Kidney (tissue), 14 donors: Measurements from ENCODE around the gene TRNP1. TPM values are rescaled to one million over a fixed set of nuclear protein-coding genes. Genes with fewer than 3 reads are reported as not detected.

Experiments used
- DNase-seq, 5 donors: peaks; one replicate each; pipeline ENCODE4 v3.0.0-alpha.2; 2013 to 2020
- FAIRE-seq: peaks from 2 replicates; lab custom pipeline; 2012; peaks lifted over from hg19 to GRCh38; lab: Jason Lieb, UNC
- H3K27ac ChIP-seq, 2 donors: one replicate each; pipeline ENCODE4 v1.7.0; 2013; ENCODE audit warnings: low read depth in 2 of 2, low read length in 2 of 2, inconsistent platforms in 1 of 2
- H3K27me3 ChIP-seq: one replicate; pipeline ENCODE4 v1.7.1; 2013; ENCODE audit warnings: low read length, inconsistent platforms; ENCODE audit not compliant: control insufficient read depth, insufficient read depth
- H3K36me3 ChIP-seq, 3 donors: one replicate each; pipeline versions ENCODE4 v1.7.0 to v1.7.1; 2013; ENCODE audit warnings: low read length in 3 of 3, control low read depth in 1 of 3, inconsistent platforms in 1 of 3; ENCODE audit not compliant: insufficient read depth in 3 of 3, control insufficient read depth in 2 of 3
- H3K4me1 ChIP-seq, 3 donors: one replicate each; pipeline versions ENCODE4 v1.7.0 to v1.7.1; 2013; ENCODE audit warnings: low read length in 3 of 3, inconsistent platforms in 1 of 3, low read depth in 1 of 3; ENCODE audit not compliant: control insufficient read depth in 2 of 3, insufficient read depth in 2 of 3
- H3K4me3 ChIP-seq, 3 donors: one replicate each; pipeline versions ENCODE4 v1.7.0 to v1.8.1; 2013; ENCODE audit warnings: low read length in 3 of 3, control low read depth in 1 of 3, inconsistent platforms in 1 of 3
- H3K9ac ChIP-seq, 3 donors: one replicate each; pipeline versions ENCODE4 v1.7.0 to v1.7.1; 2013; ENCODE audit warnings: low read length in 3 of 3, control low read depth in 1 of 3, inconsistent platforms in 1 of 3
- H3K9me3 ChIP-seq, 3 donors: one replicate each; pipeline versions ENCODE4 v1.7.0 to v1.7.1; 2013; ENCODE audit warnings: low read length in 3 of 3, control low read depth in 1 of 3, inconsistent platforms in 1 of 3; ENCODE audit not compliant: control insufficient read depth in 2 of 3, insufficient read depth in 1 of 3
- intact Hi-C: fragments of 100-400 bp; cut with DNase I; formaldehyde crosslinking; loops from one replicate; pipeline ENCODE4 v1.11.1; 2022
- polyA plus RNA-seq: library from polyadenylated mRNA; stranded (reverse); fragments of 350-450 nt; fragmentation: Illumina TruSeq; extraction: RNeasy Lipid Tissue Mini Kit (QIAGEN cat#74804); gene quantifications from one replicate; pipeline ENCODE4 v1.2.3, GENCODE V29; 2014; ENCODE audit warnings: low read depth, low replicate concordance; ENCODE audit not compliant: insufficient read depth
- total RNA-seq: library from RNA; stranded (reverse); fragmentation: NEBNext Ultra II Directional; extraction: Animal tissue kit (Norgen Biotek cat#: 25700); gene quantifications from one replicate; pipeline ENCODE4 v1.2.1, GENCODE V29; 2021
- TF ChIP-seq, protein P1 (sequence below): IDR thresholded peaks from 3 replicates; pipeline ENCODE4 v1.5.1; 2012; ENCODE audit warnings: mild to moderate bottlenecking, moderate library complexity, borderline replicate concordance; ENCODE audit not compliant: insufficient read depth; ENCODE audit errors: extremely low read depth
- donor health status: control.
- donor health status: control.
- donor health status: control.
- donor health status: control.
- donor health status: control.
- donor health status: DM: yes; HTN: yes; CAD: no.
- donor health status: Normal renal cell carcinoma (clear cell type).

The TRNP1 gene
- total and polyA plus RNA-seq, 2 donors from 2014 or later = 33.0 to 38.3 TPM

DNA sequence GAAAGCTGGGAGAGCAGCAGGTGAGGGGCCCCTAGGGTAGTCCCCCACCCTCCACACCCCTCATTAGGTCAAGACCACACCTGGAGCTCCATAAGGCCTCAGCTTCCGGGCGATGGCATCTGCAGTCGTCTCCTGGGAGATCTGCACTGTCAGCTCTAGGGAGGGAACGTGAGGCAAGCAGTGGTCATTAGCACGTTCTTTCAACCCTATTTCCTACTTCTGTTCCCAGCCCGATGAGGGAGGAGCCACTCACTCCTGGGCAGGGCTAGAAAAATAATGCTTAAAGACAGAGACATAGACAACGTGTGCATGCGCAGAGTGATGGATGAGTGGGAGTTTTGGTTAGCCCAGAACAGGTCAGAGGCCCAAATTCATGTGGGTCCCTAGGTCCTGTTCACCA is 42.9 kb upstream of the TRNP1 start:
- Histone ChIP-seq H3K27ac (no peak overlapping the region), H3K36me3 (peaks cover 0 to 7% (median 4%) of the 10 kb centered on the region in 3 donors), H3K4me1 (peaks cover 0 to 3% (median 0%) of the 10 kb centered on the region in 3 donors), H3K9me3 (no peaks in the 10 kb centered on the region), H3K9ac (no peak overlapping the region), H3K27me3 (no peaks in the 10 kb centered on the region), H3K4me3 (no peak overlapping the region)
- TF ChIP-seq, protein P1, sequence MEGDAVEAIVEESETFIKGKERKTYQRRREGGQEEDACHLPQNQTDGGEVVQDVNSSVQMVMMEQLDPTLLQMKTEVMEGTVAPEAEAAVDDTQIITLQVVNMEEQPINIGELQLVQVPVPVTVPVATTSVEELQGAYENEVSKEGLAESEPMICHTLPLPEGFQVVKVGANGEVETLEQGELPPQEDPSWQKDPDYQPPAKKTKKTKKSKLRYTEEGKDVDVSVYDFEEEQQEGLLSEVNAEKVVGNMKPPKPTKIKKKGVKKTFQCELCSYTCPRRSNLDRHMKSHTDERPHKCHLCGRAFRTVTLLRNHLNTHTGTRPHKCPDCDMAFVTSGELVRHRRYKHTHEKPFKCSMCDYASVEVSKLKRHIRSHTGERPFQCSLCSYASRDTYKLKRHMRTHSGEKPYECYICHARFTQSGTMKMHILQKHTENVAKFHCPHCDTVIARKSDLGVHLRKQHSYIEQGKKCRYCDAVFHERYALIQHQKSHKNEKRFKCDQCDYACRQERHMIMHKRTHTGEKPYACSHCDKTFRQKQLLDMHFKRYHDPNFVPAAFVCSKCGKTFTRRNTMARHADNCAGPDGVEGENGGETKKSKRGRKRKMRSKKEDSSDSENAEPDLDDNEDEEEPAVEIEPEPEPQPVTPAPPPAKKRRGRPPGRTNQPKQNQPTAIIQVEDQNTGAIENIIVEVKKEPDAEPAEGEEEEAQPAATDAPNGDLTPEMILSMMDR = no peak
- FAIRE-seq (no peak), DNase-seq (no peak)
- intact Hi-C loops = no loop called here

DNA sequence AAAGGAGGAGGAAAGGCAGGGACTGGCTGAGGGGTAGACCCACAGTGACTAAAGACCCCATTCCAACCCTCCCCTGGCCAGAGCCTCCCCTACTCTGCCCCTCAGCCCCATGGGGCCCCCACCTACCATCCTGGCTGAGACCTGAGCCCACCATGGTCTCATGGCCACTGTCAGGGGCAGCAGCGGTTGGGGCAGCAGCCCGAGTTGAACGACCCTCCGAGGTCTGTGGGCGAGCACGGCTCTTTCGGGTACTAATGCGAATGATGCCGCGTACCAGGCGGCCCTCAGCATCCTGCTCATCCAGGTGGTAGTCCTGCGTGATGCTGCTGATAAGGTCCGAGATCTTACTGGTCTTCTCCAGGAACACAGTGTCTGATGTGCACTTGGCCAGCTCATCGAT is 42.3 kb upstream of the TRNP1 start:
- peaks cover 0 to 1% (median 0%) of the 10 kb centered on the region in 3 donors for H3K9me3 ChIP-seq
- H3K9ac ChIP-seq = no peak overlapping the region
- TF ChIP-seq, protein P1 = no peak
- intact Hi-C loops = no loop called here
- FAIRE-seq (no peak), DNase-seq (no peak)
- peaks cover 0 to 3% (median 0%) of the 10 kb centered on the region in 3 donors for H3K36me3 ChIP-seq
- no peak overlapping the region for H3K27ac ChIP-seq
- no peaks in the 10 kb centered on the region for H3K27me3 ChIP-seq
- no peaks in the 10 kb centered on the region for H3K4me1 ChIP-seq
- no peak overlapping the region for H3K4me3 ChIP-seq

DNA sequence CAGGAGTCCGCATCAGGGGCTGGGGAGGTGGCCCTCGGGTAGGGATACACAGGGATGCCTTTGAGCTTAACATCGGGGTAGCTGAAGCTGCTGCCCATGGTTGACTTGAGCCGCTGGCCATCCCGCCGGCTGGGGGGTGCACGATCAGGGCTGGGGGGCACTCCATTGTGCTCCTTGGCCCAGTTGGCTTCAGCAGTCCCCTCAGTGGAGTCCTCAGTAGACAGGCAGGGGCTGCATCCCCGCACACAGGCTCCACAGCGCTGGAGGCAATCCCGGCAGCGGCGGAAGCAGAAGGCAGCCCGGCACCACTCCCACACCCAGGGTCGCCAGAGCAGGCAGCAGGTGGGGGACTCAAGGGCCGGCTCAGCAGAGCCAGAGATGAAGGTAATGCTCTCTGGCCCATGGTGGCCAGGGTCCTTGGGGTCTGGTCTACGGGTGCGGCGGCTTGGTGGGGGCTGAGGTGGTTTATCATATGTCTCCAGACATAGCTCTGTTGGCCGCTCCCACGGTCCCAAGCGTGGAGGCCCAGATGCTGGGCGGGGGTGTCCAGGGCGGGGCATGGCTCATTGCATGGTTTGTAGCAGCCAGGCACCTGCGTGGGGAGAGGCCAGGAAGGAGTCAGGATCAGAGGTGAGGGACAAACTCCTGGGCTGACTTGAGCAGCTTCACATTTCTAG is 41.5 kb upstream of the TRNP1 start:
- TF ChIP-seq, protein P1 = no peak
- Histone ChIP-seq H3K27ac (no peak overlapping the region), H3K27me3 (no peaks in the 10 kb centered on the region), H3K4me3 (no peak overlapping the region), H3K9me3 (peaks cover 0 to 3% (median 0%) of the 10 kb centered on the region in 3 donors), H3K4me1 (no peaks in the 10 kb centered on the region), H3K9ac (no peak overlapping the region), H3K36me3 (peaks cover 0 to 3% (median 0%) of the 10 kb centered on the region in 3 donors)
- intact Hi-C loops = no loop called here
- DNase-seq = no peak
- FAIRE-seq = no peak
